H54 (cell line): Measurements from ENCODE around the gene ZNF174.

Experiments used
- DNase-seq: peaks from one replicate; pipeline ENCODE4 v3.0.0; 2011; ENCODE audit warnings: low spot score, mixed read lengths; ENCODE audit not compliant: insufficient read length
- FAIRE-seq: peaks from 3 replicates; lab custom pipeline; 2011; peaks lifted over from hg19 to GRCh38; lab: Jason Lieb, UNC
- POLR2A ChIP-seq: IDR thresholded peaks from 2 replicates; pipeline ENCODE4 v1.6.1; 2011; ENCODE audit warnings: low read depth, mild to moderate bottlenecking, low read length

ZNF174 gene

GRCh38 chr16:3400779-3401688 is at the start of gene ZNF174, which contains the start of gene ZSCAN32:
Gene ZNF174 (plus strand): TSS chr16:3401215. CDS start chr16:3402005, 790 bp downstream.
Gene ZSCAN32 (minus strand): TSS chr16:3401004. CDS start chr16:3397557, 3,447 bp downstream.
- TF ChIP-seq POLR2A, result peak; percentile 84
- FAIRE-seq (peak; percentile 91), DNase-seq (peak; percentile 96)

- FAIRE-seq (no peak), DNase-seq (no peak)
- TF ChIP-seq POLR2A, result no peak
These were observed 45.4 kb upstream of the ZNF174 start, which contains the start of gene OR2C1 for GRCh38 chr16:3355589-3355988. Gene OR2C1 (plus strand): TSS chr16:3355889. CDS start chr16:3355941, 52 bp downstream.

- TF ChIP-seq POLR2A, result no peak
- FAIRE-seq (no peak), DNase-seq (no peak)
These were observed 44.9 kb upstream of the ZNF174 start for GRCh38 chr16:3356118-3356517.

GRCh38 chr16:3358871-3359270 is 42.1 kb upstream of the ZNF174 start:
- FAIRE-seq, result no peak
- DNase-seq, result no peak
- no peak for TF ChIP-seq POLR2A

- TF ChIP-seq POLR2A, result no peak
- no peak for FAIRE-seq
- DNase-seq, result no peak
These were observed 38.1 kb upstream of the ZNF174 start for GRCh38 chr16:3362931-3363330.

GRCh38 chr16:3363793-3364192 is 37.2 kb upstream of the ZNF174 start:
- TF ChIP-seq POLR2A, result no peak
- FAIRE-seq (no peak), DNase-seq (no peak)

- DNase-seq, result peak; percentile 40
- TF ChIP-seq POLR2A, result peak; percentile 17; the same call in 1 of the 2 replicates
- no peak for FAIRE-seq
These were observed 36.1 kb upstream of the ZNF174 start for GRCh38 chr16:3364774-3365427.

GRCh38 chr16:3369073-3369472 is 31.9 kb upstream of the ZNF174 start:
- FAIRE-seq (no peak), DNase-seq (no peak)
- no peak for TF ChIP-seq POLR2A

GRCh38 chr16:3375680-3376079 is 25.3 kb upstream of the ZNF174 start:
- no peak for DNase-seq
- FAIRE-seq, result no peak
- TF ChIP-seq POLR2A, result no peak

GRCh38 chr16:3377917-3378316 is 23.1 kb upstream of the ZNF174 start:
- DNase-seq, result no peak
- no peak for FAIRE-seq
- TF ChIP-seq POLR2A, result no peak

- TF ChIP-seq POLR2A, result no peak
- no peak for FAIRE-seq
- DNase-seq, result no peak
These were observed 18.0 kb upstream of the ZNF174 start for GRCh38 chr16:3383045-3383448.

GRCh38 chr16:3388325-3388724 is 12.7 kb upstream of the ZNF174 start:
- DNase-seq, result no peak
- TF ChIP-seq POLR2A, result no peak
- FAIRE-seq, result no peak

GRCh38 chr16:3389663-3390338 is 11.2 kb upstream of the ZNF174 start:
- TF ChIP-seq POLR2A, result no peak
- FAIRE-seq (no peak), DNase-seq (no peak)

- DNase-seq (no peak), FAIRE-seq (no peak)
- no peak for TF ChIP-seq POLR2A
These were observed 603 bp upstream of the ZNF174 start for GRCh38 chr16:3400446-3400778.
